ENCODE data around the gene ETV7.

Gene ETV7

GRCh38 chr6:36318690-36319435 is 68.6 kb downstream of the ETV7 start:
- no peak for DNase-seq

- no peak for DNase-seq
Measured at GRCh38 chr6:36317623-36318022, 69.8 kb downstream of the ETV7 start.

Data from activated CD4-positive, CD25-positive, alpha-beta regulatory T cell treated with anti-CD3 and anti-CD28 coated beads, Interleukin-2, amount 50 U/mL, for 72 hours (primary cell).